Neural cell (in vitro differentiated cells): ENCODE measurements around the gene MGLL. TPM values are rescaled to one million over a fixed set of nuclear protein-coding genes. Genes with fewer than 3 reads are reported as not detected.

Experiments
- H2AFZ ChIP-seq: fragments of 200-600, 300-800 bp; sonication (generic), shearing (Covaris generic); 2 replicates; pipeline ENCODE4 v1.6.0; 2014; ENCODE audit warnings: low read depth, mild to moderate bottlenecking, antibody characterized with exemption, low read length, moderate library complexity
- H3F3A ChIP-seq: fragments of 200-600 bp; shearing (Covaris generic); 2 replicates; pipeline ENCODE4 v1.6.1; 2016; ENCODE audit warnings: mild to moderate bottlenecking, moderate library complexity, mixed read lengths, antibody characterized with exemption, low read length; ENCODE audit not compliant: insufficient read depth, poor library complexity, severe bottlenecking
- H3K27ac ChIP-seq: fragments of 200-600, 300-800 bp; sonication (generic), shearing (Covaris generic); 2 replicates; pipeline ENCODE4 v1.5.1; 2014; ENCODE audit warnings: mild to moderate bottlenecking, low read length, moderate library complexity
- H3K27me3 ChIP-seq: fragments of 300-800, 200-600 bp; sonication (generic), shearing (Covaris generic); 2 replicates; pipeline ENCODE4 v1.6.0; 2014; ENCODE audit warnings: mild to moderate bottlenecking, low read depth, low read length, moderate library complexity; ENCODE audit not compliant: insufficient read depth
- H3K36me3 ChIP-seq: fragments of 300-800, 200-600 bp; sonication (generic), shearing (Covaris generic); 2 replicates; pipeline ENCODE4 v1.5.1; 2014; ENCODE audit warnings: mild to moderate bottlenecking, antibody characterized with exemption, low read length, moderate library complexity; ENCODE audit not compliant: insufficient read depth
- H3K4me2 ChIP-seq: fragments of 300-800, 200-600 bp; sonication (generic), shearing (Covaris generic); 2 replicates; pipeline ENCODE4 v1.6.0; 2014; ENCODE audit warnings: mild to moderate bottlenecking, low read length
- H3K4me3 ChIP-seq: fragments of 300-800, 200-600 bp; sonication (generic), shearing (Covaris generic); 2 replicates; pipeline ENCODE4 v1.5.1; 2014; ENCODE audit warnings: mild to moderate bottlenecking, low read length, moderate library complexity
- H3K79me2 ChIP-seq: fragments of 200-600 bp; shearing (Covaris generic); replicated peaks from 2 replicates; pipeline ENCODE4 v1.6.0; 2014; ENCODE audit warnings: mild to moderate bottlenecking, low read length, moderate library complexity; ENCODE audit not compliant: insufficient read depth
- H3K9ac ChIP-seq: fragments of 300-800, 200-600 bp; sonication (generic), shearing (Covaris generic); 2 replicates; pipeline ENCODE4 v1.6.1; 2016; ENCODE audit warnings: mild to moderate bottlenecking, low read length, mixed read lengths
- H3K9me2 ChIP-seq: fragments of 200-600 bp; shearing (Covaris generic); 2 replicates; pipeline ENCODE4 v1.6.1; 2016; ENCODE audit warnings: mild to moderate bottlenecking, low read length, mixed read lengths; ENCODE audit not compliant: insufficient read depth
- H3K9me3 ChIP-seq: fragments of 200-600, 300-800 bp; sonication (generic), shearing (Covaris generic); 2 replicates; pipeline ENCODE4 v1.6.1; 2016; ENCODE audit warnings: mild to moderate bottlenecking, mixed run types, low read length, moderate library complexity, mixed read lengths
- H4K20me1 ChIP-seq: fragments of 200-600 bp; shearing (Covaris generic); 2 replicates; pipeline ENCODE4 v1.6.1; 2016; ENCODE audit warnings: mild to moderate bottlenecking, mixed run types; ENCODE audit not compliant: insufficient read depth
- CTCF ChIP-seq: fragments of 450-650 bp; IDR thresholded peaks from 2 replicates; pipeline ENCODE4 v1.5.1; 2014; ENCODE audit warnings: antibody characterized with exemption, mild to moderate bottlenecking, moderate library complexity; ENCODE audit not compliant: poor library complexity, severe bottlenecking
- EP300 ChIP-seq: fragments of 450-650 bp; conservative IDR thresholded peaks from 2 replicates; pipeline ENCODE4 v1.6.1; 2014; ENCODE audit warnings: antibody characterized with exemption, mild to moderate bottlenecking, moderate library complexity; ENCODE audit not compliant: poor library complexity, severe bottlenecking
- EZH2 ChIP-seq: fragments of 200-600, 300-800 bp; shearing (Covaris generic), sonication (generic); IDR thresholded peaks from 2 replicates; pipeline ENCODE4 v1.6.1; 2014; ENCODE audit warnings: antibody characterized with exemption, low read length, borderline replicate concordance, mild to moderate bottlenecking; ENCODE audit not compliant: insufficient read depth, poor library complexity, severe bottlenecking
- MXI1 ChIP-seq: fragments of 450-650 bp; conservative IDR thresholded peaks from 2 replicates; pipeline ENCODE4 v1.6.1; 2014; ENCODE audit warnings: antibody characterized with exemption, mild to moderate bottlenecking; ENCODE audit not compliant: poor library complexity, severe bottlenecking
- POLR2AphosphoS5 ChIP-seq: IDR thresholded peaks from 2 replicates; pipeline ENCODE4 v1.6.1; 2012
- RAD21 ChIP-seq: fragments of 450-650 bp; conservative IDR thresholded peaks from 2 replicates; pipeline ENCODE4 v1.6.1; 2014; ENCODE audit warnings: antibody characterized with exemption, mild to moderate bottlenecking, moderate library complexity
- SMC3 ChIP-seq: fragments of 450-650 bp; conservative IDR thresholded peaks from 2 replicates; pipeline ENCODE4 v1.6.1; 2014; ENCODE audit warnings: antibody characterized with exemption, mild to moderate bottlenecking, moderate library complexity; ENCODE audit not compliant: poor library complexity
- TAF1 ChIP-seq: IDR thresholded peaks from 2 replicates; pipeline ENCODE4 v1.6.1; 2012; ENCODE audit warnings: low read depth
- polyA plus RNA-seq: library from polyadenylated mRNA; depleted of rRNA; stranded (reverse); fragments of >200 nt; gene quantifications from 2 replicates; pipeline ENCODE4 v1.2.3, GENCODE V29; 2014
- TF ChIP-seq, protein P1 (sequence below): IDR thresholded peaks from 2 replicates; pipeline ENCODE4 v1.6.1; 2012; ENCODE audit warnings: borderline replicate concordance

The MGLL gene
- polyA plus RNA-seq, 1 donor from 2014 or later, result 2.0 TPM

- no peak for TF ChIP-seq MXI1
Measured at GRCh38 chr3:127802606-127803005, 19.7 kb downstream of the MGLL start (continued).

- Histone ChIP-seq H3K4me2 (no peak overlapping the region), H3K27ac (no peak overlapping the region), H3F3A (no peaks in the 10 kb centered on the region), H3K4me3 (no peak overlapping the region), H3K79me2 (no peaks in the 10 kb centered on the region), H3K9me2 (no peaks in the 10 kb centered on the region), H3K9ac (no peak overlapping the region), H3K36me3 (no peaks in the 10 kb centered on the region), H3K9me3 (no peaks in the 10 kb centered on the region), H4K20me1 (no peaks in the 10 kb centered on the region), H3K27me3 (no peaks in the 10 kb centered on the region), H2AFZ (no peak overlapping the region)
- TF ChIP-seq POLR2AphosphoS5 (no peak), SMC3 (no peak), TAF1 (no peak), RAD21 (no peak), EP300 (no peak), MXI1 (no peak), CTCF (no peak), EZH2 (no peak)
- TF ChIP-seq, protein P1, sequence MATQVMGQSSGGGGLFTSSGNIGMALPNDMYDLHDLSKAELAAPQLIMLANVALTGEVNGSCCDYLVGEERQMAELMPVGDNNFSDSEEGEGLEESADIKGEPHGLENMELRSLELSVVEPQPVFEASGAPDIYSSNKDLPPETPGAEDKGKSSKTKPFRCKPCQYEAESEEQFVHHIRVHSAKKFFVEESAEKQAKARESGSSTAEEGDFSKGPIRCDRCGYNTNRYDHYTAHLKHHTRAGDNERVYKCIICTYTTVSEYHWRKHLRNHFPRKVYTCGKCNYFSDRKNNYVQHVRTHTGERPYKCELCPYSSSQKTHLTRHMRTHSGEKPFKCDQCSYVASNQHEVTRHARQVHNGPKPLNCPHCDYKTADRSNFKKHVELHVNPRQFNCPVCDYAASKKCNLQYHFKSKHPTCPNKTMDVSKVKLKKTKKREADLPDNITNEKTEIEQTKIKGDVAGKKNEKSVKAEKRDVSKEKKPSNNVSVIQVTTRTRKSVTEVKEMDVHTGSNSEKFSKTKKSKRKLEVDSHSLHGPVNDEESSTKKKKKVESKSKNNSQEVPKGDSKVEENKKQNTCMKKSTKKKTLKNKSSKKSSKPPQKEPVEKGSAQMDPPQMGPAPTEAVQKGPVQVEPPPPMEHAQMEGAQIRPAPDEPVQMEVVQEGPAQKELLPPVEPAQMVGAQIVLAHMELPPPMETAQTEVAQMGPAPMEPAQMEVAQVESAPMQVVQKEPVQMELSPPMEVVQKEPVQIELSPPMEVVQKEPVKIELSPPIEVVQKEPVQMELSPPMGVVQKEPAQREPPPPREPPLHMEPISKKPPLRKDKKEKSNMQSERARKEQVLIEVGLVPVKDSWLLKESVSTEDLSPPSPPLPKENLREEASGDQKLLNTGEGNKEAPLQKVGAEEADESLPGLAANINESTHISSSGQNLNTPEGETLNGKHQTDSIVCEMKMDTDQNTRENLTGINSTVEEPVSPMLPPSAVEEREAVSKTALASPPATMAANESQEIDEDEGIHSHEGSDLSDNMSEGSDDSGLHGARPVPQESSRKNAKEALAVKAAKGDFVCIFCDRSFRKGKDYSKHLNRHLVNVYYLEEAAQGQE, result no peak
Measured at GRCh38 chr3:127801731-127802313, 20.5 kb downstream of the MGLL start.

GRCh38 chr3:127800508-127800907, 21.8 kb downstream of the MGLL start:
- no peaks in the 10 kb centered on the region for H3K9me3 ChIP-seq
- TF ChIP-seq MXI1 (no peak), CTCF (no peak), TAF1 (no peak), RAD21 (no peak), EP300 (no peak), POLR2AphosphoS5 (no peak), SMC3 (no peak), EZH2 (no peak)
- TF ChIP-seq, protein P1, result no peak
- H3F3A ChIP-seq, result no peaks in the 10 kb centered on the region
- no peak overlapping the region for H3K4me2 ChIP-seq
- no peaks in the 10 kb centered on the region for H3K27me3 ChIP-seq
- no peak overlapping the region for H3K27ac ChIP-seq
- no peak overlapping the region for H2AFZ ChIP-seq
- H3K36me3 ChIP-seq, result no peaks in the 10 kb centered on the region
- H3K79me2 ChIP-seq, result no peaks in the 10 kb centered on the region
- H3K9ac ChIP-seq, result no peak overlapping the region
- no peaks in the 10 kb centered on the region for H3K9me2 ChIP-seq
- H4K20me1 ChIP-seq, result no peaks in the 10 kb centered on the region
- H3K4me3 ChIP-seq, result no peak overlapping the region
